ENCODE measurements around the gene ASPHD1.

Gene ASPHD1

DNA sequence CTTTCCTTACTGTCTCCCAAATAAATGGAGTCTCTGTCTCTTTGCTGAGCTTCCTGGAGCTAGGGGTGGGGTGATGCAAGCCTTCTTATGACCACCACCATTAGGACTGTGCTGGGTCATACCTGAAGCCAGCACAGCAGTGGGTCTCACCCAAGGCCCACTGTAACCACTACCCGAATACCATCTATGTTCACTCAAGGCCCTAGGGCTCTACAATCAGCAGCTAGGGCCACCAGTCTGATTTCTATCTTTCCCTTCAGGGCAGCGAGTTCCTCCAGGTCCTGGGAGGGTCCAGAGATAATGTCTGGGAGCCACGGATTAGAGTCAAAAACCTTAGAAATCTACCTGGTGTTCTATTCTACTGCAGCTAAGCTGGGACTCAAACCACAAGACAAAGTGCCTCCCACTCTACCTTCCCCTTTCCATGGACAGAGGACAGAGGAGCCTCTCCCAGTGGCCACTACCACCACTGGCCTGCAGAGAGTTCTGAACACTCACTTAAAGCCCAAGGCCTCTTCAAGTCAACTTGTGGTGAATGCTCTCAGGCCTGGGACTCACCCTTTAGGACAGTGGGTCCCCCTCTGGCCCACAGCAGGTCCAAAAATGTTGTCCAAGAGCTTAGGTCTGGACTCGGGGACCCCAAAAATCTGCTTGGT, 50.6 kb downstream of the ASPHD1 start:
- DNase-seq: no peak

- no peak for DNase-seq
These were observed 51.5 kb downstream of the ASPHD1 start for GRCh38 chr16:29951625-29952365.

Data from CD4-positive, alpha-beta T cell treated with Interleukin-4 for 1 hour (primary cell).